Left forelimb (tissue), 1 donor: ENCODE measurements around the gene GLP2R.
"Not testable (repeated sequence)": the region's sequence is repeated elsewhere in the genome, so short reads cannot be mapped to it uniquely, and the experiment has no call there.

Experiments used
- DNase-seq: peaks from one replicate; pipeline ENCODE4 v3.0.0-alpha.2; 2018; ENCODE audit warnings: low spot score

GLP2R gene

GRCh38 chr17:9900044-9900594, 74.4 kb downstream of the GLP2R start:
- DNase-seq: no peak

- DNase-seq: no peak
These were observed 75.1 kb downstream of the GLP2R start for GRCh38 chr17:9900784-9901183.

GRCh38 chr17:9902120-9902519, 76.4 kb downstream of the GLP2R start:
- no peak for DNase-seq

DNA sequence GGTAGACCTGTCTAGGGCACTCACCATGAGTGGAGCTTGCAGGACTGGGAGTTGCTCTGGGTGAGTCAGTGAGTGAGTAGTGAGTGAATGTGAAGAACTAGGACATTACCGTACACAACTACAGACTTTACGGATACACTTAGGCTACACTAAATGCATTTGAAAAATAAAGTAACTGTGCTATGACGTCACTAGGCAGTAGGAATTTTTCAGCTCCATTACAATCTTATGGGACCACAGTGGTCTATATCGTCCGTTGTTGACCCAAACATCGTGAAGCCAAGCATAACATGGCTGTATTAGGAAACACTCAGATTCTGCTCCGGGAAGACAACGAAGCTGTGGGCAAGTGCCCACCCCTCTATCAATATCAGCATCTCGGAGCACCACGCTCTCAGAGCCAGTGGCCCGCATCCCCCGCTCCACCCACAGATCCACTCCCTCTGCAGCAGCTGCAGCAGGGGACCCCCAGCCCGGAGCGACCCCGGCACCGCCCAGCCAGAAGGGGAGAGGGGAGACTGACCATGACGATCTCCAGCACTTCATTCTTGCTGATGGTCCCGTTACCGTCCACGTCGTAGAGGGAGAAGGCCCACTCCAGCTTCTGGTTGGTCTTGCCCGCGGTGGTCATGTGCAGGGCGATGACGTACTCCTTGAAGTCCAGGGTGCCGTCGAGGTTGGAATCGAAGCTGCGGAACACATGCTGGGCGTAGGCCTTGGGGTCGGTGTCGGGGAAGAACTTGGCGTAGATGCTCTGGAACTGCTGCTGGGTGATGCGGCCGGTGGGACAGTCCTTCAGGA, 78.8 kb downstream of the GLP2R start:
- no peak for DNase-seq

DNA sequence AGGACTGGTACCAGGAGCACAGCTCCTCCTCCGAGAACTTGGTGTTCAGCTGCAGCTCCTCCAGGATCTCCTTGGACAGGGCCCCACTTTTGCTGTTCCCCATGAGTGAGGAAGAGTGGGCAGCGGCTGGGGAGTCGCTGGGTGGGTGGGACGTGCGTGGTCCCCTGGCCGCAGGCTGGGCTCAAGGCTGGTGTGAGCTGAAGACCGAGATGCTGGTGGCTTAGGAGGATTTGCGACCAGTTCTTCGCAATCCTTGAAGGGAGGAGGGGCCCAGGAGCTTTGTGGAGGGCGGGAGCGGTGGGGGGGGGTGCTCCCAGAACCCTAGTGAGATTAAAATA, 79.3 kb downstream of the GLP2R start, which contains the start of gene RCVRN:
Gene RCVRN, minus strand, starts transcription at position 194 of the 338 bp plus-strand sequence. Its CDS starts 91 bp downstream, at position 103.
- no peak for DNase-seq

DNA sequence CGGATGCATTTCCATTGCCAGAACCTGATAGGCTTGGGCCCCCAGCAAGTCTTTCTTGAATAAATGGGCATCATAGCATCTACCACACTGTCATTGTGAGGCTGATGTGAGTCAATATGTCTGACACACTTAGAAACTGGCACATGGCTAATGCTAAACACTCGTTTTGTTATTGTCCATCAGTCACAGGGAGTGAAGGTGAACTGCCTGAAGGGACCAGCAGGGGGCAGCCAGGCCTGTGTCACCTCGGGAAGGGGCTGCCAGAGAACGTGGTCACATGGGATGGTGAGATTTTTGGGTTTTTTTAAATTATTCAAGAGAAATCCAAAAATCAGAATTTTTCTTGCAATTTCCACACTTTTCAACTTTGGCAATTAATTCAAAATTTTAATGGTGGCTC, 80.2 kb downstream of the GLP2R start:
- DNase-seq: no peak

DNA sequence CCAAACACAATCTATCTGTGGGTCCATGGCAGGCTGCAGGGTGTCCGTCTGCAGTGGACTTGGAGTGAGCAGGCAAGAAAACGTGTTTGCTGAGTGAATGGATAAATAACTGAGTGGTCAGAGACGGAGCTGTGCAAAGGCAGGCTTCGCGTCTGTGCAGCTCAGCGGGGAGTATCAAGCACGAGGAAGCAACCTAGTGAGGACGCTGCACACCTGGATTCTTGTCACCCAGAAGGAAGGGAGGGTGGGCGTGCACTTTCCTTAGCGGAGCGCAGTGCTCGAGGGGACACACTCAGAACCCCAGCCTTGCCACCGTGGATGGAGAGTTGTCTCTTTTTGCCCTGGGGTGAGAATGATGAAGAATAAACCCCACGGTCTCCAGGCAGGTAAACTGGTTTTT, 80.9 kb downstream of the GLP2R start:
- DNase-seq: no peak

DNA sequence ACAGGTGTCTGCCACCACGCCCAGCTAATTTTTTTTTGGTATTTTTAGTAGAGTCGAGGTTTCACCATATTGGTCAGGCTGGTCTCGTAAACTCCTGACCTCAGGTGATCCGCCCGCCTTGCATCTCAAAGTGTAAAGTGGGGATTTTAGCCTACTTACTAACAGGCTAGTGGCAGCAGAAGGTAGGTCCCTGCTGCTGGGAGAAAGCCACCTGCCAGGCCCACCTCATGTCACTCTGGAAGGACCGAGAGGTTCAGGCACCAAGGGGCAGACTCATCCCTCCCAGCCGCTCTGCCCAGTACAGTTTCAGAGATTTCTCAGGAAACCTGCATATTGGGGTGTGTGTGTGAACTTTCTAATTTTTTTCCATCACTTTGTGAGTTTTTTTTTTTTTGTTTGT, 81.4 kb downstream of the GLP2R start:
- no peak for DNase-seq

DNA sequence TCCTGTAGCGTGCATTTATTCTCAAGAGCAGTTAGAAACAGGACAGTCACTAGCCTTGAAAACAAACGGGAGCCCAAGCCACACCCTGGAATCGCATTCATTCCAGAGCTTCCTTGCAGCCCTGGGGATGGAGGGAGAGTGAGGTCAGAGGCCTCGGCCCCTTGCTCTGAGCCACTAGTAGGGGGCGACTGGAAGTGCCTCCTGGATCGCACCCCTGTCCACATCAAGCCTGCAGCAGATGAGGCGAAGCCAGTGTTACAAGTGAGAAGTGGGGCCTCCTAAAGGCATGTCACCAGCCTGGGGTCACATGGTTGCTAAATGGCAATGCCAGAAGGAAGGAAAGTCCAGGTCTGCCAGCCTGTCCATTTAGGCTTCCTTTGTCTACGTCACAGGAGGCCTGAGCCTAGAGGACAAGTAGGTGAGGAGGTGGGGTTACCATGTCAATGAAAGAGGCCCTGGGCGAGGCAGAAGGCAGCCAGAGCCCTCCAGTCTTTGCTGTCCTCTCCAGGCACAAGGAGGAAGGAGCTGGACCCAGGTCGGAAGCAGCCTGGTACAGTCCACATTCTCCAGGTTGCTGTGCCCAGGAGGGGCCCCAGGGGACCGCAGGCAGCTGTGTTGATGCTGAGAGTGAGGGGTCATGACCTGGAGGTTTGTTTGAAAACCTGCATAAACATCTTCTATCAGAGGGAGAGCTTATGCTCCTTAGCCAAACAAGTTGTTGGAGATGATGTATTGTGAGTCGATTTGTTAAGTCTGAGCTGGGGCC, 82.3 kb downstream of the GLP2R start:
- no peak for DNase-seq

DNA sequence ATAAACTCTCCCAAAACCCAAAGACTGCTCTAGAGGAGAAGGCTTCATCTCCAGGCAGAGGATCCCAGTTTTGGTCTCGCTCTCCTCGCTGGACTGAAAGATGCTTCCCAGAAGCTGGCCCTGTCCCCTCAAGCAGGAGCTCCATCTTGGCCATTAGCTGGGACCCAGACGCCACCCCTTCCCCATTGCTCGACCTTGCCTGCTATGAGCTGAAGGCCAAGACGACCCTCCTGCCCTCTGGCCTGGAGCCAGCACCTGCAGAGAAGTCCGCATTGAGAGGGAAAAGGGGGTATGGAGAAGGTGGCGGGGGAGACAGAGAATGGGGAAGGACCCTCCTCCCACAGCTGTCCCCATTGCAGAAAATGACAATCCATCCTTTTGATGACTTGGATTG, 82.9 kb downstream of the GLP2R start:
- DNase-seq: no peak

DNA sequence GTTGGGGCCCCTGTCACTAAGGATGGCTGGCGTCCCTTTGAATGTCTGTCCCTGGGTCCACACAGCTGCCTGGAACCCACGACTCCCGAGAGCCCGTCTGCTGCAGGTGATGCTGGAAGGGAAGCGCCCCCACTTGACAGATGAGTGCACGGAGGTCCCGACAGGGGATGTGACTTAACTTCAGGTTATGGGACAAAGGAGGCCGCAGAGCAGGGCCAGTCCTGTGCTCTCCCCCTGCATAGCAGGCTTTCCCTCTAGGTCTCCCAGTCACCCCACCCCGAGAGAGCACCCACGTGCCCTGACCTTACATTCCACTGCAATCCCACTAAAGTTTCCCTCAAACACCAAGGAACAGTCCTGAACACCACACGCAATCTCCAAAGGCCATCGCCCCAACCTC, 85.4 kb downstream of the GLP2R start:
- no peak for DNase-seq

DNA sequence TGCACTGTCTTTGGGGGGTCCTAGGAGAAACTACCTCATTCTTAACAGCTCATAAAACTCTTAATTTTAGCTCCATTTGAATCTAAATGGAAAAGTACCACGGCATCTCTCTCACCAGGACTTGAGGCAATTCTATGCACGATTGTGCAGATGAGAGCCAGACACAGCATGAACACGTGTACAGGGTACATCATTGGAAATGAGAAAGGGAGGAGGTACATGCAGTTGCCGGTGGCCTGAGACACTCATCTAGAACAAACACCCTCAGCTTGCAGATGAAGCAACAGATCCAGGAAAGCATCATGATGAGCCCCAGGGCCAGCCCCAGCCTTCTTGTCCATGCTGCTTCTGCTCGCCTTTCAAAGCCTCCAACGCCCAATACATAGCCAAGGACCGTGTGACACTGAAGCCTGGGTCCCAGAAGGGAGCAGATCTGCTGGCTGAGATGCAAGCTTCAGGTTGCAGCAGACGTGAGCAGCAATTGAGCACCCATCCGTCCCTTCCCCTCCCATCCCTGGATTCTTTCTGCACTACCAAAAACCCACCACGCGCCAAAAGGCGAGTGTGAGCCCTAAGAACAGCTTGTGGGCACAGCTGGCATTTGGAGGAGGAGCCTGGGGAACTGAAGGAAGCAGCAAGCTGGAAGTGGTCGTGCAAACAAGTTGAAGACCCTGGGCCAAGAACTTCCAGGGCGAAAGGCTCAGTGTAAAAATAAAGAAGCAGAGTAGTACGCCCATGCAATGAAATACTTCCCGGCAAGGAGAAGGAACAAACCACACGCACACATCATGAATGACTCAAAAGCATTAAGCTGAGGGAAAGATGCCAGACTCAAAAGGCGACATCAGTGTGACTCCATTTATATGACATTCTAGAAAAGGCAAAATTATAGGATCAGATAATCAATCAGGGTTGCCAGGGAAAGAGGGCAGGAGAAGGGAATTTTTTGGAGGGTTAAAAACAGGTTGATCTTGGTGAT, 86.7 kb downstream of the GLP2R start:
- no peak for DNase-seq

- no peak for DNase-seq
These were observed 87.8 kb downstream of the GLP2R start for GRCh38 chr17:9913476-9913875.

- no peak for DNase-seq
These were observed 90.4 kb downstream of the GLP2R start for GRCh38 chr17:9916108-9916507.

DNA sequence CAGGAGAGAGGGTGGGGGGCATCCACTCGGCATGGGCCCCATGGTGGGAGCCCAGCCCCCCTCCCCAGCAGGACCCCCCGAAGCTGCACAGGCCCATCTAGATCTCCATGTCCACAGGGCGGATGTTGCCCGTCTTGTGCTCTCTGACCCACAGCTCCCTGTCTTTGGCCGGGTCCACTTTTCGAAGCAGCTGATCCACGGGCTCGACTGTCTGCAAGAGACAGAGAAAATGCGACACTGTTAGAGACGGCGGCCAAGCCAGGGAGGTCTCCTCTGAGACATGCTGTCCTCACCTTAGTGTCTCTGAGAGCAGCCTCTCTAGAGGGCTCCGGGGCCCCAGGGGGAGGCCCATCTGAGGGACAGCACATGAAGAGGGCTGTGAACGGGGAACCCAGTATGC, 91.4 kb downstream of the GLP2R start:
- DNase-seq: no peak

- DNase-seq: no peak
These were observed 92.1 kb downstream of the GLP2R start for GRCh38 chr17:9917801-9918200.

GRCh38 chr17:9918352-9918751, 92.6 kb downstream of the GLP2R start:
- no peak for DNase-seq

DNA sequence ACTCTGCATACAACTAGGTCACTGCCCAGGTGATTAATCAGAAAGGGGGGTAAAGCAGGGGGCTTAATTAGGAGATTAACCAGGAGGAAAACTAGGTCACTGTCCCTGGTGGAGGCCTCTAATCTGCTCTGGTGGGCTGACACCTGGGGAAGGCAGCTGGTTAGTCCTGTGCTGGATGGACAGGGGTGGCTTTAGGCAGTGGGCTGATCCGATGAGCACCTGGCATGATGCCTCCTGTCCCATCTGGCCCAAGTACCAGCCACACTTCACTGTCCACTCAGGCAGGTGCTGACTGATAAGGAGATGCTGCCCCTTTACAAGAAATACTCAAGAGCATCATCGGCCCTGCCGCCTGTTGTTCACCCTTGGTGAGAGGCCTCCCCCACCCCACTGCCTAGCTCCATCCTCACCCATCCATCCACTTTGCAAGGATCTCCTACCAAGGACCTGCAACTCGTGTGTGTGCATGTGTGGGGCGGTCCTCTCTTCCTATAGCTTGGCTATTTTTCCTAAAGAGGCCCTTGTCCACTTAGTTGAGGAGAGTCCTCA, 93.2 kb downstream of the GLP2R start:
- DNase-seq: no peak

GRCh38 chr17:9921216-9921615, 95.5 kb downstream of the GLP2R start:
- DNase-seq: not testable (repeated sequence)

- no peak for DNase-seq
These were observed 96.5 kb downstream of the GLP2R start for GRCh38 chr17:9922012-9922848.

- DNase-seq: no peak
These were observed 99.0 kb downstream of the GLP2R start for GRCh38 chr17:9924735-9925191.
